NCI-H345 treated with DMSO at 0.1 percent for 48 hours (cell line): ENCODE measurements around the gene DCAF6.
A peak's percentile ranks its signal among the peaks of the same experiment; 100 is the strongest.

Source experiments
- DNase-seq: peaks from one replicate; lab custom pipeline; 2025; ENCODE audit not compliant: unreplicated experiment; lab: John Stamatoyannopoulos, UW

DCAF6 gene

DNA sequence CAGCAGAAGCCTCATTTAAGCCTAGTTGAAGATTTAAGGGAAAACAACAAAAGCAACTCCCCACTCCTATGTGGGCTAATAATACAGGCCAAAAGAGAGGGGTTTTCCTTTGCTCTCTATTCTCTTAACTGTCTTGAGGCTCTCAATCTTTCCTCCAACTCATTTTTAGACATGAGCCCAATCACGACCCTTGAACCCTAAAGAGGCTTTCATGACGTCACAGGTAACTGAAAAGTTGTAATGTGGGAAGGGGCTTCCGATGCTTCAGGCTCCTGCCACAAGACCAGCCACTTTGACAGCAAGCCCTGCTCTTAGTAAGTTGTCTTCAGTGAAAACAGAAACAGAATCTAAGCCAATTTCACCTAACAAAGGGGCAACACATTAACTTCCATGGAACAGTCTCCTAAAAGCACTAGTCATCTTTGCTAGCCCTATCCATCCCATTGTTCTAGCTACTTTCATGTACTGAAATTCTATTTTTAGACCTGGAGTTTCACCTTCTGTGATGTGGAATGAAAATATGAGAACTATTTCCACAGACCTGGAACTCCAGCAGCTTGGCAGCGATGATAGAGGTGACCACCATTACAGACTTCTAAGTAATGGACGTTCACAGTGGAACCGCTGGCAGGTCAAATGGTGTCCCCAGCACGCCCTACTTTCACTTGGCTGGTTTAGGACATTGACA, 164.0 kb downstream of the DCAF6 start:
- DNase-seq = no peak

DNA sequence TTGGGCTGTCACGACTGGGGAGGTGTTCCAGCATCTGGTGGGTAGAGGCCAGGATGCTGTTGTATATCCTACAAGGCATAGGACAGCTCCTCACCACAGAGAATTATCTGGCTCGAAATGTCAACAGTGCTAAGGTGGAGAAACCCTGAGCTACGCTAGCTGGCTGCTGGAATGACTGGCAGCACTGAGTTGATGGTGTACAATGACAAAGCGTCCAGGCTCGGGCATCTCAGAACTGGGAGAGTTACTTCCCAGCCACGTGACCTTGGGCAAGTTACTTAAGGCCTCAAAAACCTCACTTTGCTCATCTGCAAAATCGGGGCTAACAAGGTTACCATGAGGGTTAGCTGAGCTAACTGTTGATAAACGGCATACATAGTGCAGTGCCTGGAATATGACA, 164.9 kb downstream of the DCAF6 start:
- DNase-seq = no peak

DNA sequence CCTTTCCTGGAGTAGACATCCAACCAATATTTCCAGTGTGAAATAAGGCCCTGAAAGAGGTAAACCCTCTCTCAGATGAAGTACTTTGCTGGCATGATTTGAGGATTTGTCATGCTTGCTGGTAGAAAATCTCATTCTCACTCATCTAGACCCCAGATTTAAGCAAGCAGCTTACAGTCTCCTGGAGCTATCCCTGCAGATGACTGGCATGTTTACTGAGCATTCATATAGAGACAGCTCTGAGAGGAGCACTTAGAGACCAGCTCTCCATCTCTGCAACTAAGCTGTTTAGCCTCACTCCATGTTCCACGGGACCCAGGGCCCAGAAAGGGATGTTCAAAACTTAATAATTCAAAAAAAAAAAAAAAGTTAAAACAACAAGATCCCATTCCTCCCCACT, 166.0 kb downstream of the DCAF6 start:
- DNase-seq = no peak

DNA sequence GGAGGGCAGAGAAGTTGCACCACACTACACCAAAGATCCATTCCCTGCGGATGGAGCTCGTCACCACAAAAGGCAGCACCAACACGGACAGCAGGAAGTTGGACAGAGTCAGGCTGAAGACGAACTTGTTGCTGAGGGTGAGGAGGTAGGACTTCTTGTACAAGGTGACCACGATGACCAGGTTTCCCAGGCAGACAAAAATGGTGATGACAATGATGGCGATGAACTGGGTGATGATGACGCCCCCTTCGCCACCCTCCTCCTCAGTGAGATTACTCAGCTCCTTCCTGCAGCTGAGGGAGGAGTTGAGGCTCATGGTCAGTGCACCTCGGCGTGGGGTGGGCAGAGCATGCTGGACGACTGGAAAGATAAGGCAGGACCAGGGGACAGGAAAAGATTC, 168.1 kb downstream of the DCAF6 start:
- DNase-seq = no peak

DNA sequence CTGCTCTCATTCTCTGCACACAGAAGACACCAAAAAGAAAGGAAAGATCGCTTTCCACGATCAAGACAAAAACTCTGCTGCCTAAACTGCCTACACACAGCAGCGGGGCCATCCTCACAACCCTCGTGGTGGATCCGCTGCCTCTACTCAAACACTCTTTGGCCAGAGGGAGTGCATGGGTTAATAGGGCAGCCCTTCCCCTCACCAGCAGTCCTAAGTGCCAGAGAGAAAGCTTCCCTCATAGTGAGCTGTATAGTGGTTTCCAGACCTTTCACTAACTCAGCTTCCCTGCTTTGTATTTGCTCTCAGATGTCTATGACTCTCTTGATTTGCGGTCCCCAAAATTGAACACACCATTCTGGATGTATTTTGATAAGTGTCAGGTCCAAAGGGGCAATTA, 169.4 kb downstream of the DCAF6 start:
- DNase-seq = no peak

DNA sequence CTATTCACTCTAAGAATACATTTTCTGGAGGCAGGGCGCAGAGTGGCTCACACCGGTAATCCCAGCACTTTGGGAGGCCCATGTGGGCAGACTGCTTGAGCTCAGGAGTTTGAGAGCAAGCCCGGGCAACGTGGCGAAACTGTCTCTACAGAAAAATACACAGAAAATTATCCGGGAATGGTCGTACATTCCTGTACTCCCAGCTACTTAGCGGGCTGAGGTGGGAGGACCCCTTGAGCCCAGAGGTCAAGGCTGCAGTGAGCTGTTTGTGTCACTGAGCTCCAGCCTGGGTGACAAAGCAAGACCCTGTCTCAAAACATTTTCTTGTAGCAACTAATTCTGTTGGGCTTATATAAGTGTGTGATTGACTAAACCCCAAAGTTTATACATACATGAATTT, 169.8 kb downstream of the DCAF6 start:
- DNase-seq = no peak

DNA sequence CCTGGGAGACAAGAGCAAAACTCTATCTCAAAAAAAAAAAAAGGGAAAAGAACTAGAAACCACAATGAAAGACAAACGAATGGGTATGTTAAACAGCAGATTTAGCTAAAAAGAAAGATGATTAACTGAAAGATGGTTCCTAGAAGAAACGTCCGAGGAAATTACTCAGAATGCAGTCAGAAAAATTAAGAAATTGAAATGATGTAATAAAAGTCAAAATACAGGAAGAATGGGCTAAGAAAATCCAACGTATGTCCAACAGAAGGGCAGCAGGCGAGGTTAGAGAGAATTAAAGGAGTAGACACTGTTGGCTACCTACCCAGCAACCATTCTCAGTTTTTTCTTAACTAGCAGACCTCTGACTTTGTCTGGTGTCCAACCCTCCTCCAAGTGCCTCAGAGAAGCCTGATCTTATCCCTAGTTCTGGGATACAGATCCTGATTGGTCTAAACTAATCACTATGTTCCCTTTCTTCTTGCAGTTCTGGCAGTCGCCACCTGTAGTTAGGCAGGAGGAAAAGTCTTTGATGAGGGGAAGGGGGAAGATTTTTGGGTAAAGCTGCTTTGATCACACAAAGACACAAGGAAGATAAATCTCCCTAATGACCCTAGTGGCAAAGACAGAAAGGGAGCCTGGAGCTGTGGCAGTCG, 174.5 kb downstream of the DCAF6 start:
- no peak for DNase-seq

DNA sequence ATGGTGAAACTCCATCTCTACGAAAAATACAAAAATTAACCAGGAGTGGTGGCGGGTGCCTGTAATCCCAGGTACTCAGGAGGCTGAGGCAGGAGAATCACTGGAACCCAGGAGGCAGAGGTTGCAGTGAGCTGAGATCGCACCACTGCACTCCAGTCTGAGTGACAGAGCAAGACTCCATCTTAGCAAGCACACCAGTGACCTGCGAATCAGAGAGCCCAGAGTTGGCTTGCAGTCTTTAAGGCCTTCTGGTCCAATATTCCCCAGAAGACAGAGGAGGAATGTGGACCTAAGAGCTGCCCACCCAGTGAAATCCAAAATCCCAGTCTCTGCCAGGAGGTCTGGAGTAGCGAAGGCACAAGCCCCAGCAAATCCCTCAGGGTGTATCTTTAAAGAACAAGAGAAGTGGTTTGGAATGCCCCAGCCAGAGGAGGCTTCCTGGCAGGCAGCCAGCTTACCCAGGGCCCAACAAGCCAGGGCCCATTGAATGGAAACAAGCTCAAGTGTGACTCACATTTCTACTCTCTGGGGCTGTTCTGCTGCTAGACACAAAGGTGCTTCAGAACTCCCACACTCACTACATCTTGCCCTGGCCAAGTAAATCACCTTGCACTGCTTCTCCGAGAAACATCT, 176.3 kb downstream of the DCAF6 start:
- DNase-seq = peak; percentile 90

DNA sequence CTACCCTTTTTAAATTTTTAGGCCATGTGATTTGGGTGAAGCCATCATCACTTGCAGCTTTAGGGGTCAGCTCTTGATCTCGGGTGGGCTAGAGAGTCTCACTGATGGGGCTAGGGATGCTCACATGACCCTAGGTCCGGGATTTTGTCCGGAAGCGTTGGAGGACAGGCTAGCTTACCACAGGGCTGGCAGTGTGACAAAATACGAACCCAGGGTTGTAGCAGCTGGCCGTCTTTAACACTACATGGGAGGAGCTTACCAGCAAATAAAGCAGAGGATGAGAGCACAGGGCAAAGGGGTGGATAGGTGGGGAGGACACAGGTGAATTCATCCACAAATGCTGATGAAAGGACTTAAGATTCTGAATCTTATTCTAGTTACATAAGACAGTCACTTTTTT, 178.4 kb downstream of the DCAF6 start:
- no peak for DNase-seq

DNA sequence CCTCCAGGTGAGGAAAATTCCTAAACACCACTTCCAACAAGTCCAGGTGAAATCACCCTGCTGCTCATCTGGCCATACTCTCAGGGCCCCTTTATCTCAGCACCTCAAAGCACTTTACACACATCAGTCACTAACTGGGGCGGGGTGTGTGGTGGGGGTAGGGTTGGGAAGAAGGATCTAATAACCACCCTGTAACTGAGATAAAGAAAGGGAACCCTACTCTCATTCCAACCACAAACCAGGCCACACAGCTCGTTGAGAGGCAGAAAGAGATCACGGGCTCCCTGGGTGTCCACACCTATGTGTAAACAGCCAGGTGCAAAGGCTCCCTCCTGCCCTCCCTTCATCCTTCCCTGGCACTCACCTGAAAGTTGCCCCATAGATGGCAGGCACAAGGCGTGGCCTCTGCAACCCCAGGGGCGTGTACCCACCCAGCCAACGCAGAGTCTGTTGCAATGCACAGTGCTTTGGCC, 179.9 kb downstream of the DCAF6 start:
- peak; percentile 9 for DNase-seq

DNA sequence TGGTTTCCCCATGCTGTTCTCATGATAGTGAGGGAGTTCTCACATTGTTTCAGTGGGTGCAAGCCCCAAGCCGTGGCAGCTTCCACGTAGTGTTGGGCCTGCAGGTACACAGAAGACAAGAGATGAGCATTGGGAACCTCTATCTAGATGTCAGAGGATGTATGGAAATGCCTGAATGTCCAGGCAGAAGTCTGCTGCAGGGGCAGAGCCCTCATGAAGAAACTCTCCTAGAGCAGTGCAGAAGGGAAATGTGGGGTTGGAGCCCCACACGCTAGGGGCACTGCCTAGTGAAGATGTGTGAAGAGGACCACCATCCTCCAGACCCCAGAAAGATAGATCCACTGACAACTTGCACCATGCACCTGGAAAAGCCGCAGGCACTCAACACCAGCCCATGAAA, 183.3 kb downstream of the DCAF6 start:
- no peak for DNase-seq

DNA sequence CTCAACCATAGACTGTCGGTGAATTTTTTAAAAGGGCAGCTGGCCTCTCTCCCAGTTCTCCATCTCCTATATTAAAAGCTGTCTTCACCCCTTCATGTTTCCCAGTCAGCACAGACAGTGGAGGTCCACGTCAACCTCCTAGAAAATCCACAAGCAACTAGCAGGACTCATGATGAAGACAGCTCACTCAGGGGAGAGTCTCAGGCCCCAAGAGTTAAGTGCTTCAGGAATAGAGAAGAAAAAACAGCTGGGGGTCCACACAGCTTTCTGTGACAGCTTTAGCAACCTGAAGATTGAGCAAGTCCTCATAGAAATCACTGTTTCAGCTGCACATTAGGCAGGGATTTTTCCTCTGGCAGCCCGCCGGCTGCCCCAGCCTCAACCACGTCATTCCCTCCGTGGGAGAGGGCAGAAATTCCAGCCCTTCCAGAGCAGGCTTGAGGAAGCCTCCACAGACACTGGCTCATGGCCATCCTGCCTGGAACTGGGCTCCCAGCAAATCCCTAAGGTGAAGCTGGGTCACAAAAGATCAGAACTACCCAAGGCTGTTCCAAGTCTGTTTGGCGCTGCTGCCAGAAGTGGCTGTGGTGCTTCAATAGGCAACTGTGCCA, 185.0 kb downstream of the DCAF6 start:
- DNase-seq = no peak

DNA sequence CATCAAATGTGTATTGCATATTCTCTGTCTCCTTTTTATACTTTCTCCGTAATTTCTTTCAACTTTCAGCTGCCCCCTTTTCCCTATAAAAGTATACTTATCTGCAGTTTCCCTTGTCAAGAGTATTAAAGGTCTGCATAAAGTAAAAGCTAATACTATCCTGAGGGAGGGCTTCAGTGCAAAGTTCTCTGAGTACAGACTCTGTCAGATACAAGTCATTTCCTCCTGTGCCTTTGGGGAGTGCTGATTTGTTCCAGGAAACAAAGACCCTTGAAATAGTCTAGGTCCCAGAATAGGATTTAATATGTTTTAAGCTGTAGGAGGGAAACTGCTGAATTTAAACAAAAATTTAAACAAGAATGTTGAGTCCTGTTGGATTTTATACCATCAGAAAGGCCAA, 188.6 kb downstream of the DCAF6 start:
- DNase-seq = no peak
